HepG2 (cell line): Measurements from ENCODE around the gene NAA15. TPM values are rescaled to one million over a fixed set of nuclear protein-coding genes. Genes with fewer than 3 reads are reported as not detected.

ENCODE experiments used
- ATAC-seq: fragments of 200-7000 bp; cut with Tn5 transposase; 3 replicates; pipeline ENCODE4 v1.9.1; 2020; ENCODE audit warnings: mild to moderate bottlenecking, moderate library complexity
- BruUV-seq: library from RNA; stranded (reverse); fragments of 400-500 nt; replicated peaks from 2 replicates; lab custom pipeline; 2021; lab: Mats Ljungman, UMichigan
- CTCF ChIA-PET: fragments of 300-600 bp; formaldehyde crosslinking; extraction: SDS; loops from one replicate; lab custom pipeline; 2021; ENCODE audit warnings: low total read pairs, inconsistent platforms, low intra/inter-chr PET ratio; lab: Yijun Ruan, JAX
- POLR2A ChIA-PET: fragments of 350-600 bp; sonication (Branson Sonifier 250); formaldehyde crosslinking; loops from one replicate; lab custom pipeline; 2020; ENCODE audit warnings: antibody characterized with exemption, inconsistent platforms; lab: Yijun Ruan, JAX
- DNase-seq: peaks from one replicate; pipeline ENCODE4 v3.0.0-alpha.2; 2015; ENCODE audit warnings: low spot score
- FAIRE-seq: peaks from 3 replicates; lab custom pipeline; 2011; peaks lifted over from hg19 to GRCh38; lab: Jason Lieb, UNC
- H2AFZ ChIP-seq: one replicate; pipeline ENCODE4 v1.6.1; 2011; ENCODE audit warnings: low read length, inconsistent platforms
- H3K27ac ChIP-seq: fragments of 300-600 bp; 3 replicates; pipeline ENCODE4 v1.8.0; 2011; ENCODE audit warnings: mixed run types, mild to moderate bottlenecking, mixed read lengths, low read length, inconsistent platforms; ENCODE audit not compliant: insufficient read depth; ENCODE audit errors: extremely low read length
- H3K27me3 ChIP-seq, 2 experiments: fragments of 200-600 bp in 1 of 2; 2 replicates in 1 of 2; 3 replicates in 1 of 2; pipeline versions ENCODE4 v1.6.0 to v1.8.0; 2011; ENCODE audit warnings: low read length in 2 of 2, mild to moderate bottlenecking in 2 of 2, moderate library complexity in 2 of 2, inconsistent platforms in 1 of 2; ENCODE audit not compliant: insufficient read depth in 2 of 2, control insufficient read depth in 1 of 2
- H3K36me3 ChIP-seq, 2 experiments: fragments of 200-600 bp in 1 of 2; replicated peaks in 1 of 2; 2 replicates in 1 of 2; 3 replicates in 1 of 2; pipeline versions ENCODE4 v1.5.1 to v1.8.0; 2011; ENCODE audit warnings: low read length in 2 of 2, inconsistent platforms in 1 of 2; ENCODE audit not compliant: insufficient read depth in 2 of 2, control insufficient read depth in 1 of 2
- H3K4me1 ChIP-seq: 2 replicates; pipeline ENCODE4 v1.5.1; 2012; ENCODE audit warnings: low read length, inconsistent platforms; ENCODE audit not compliant: insufficient read depth
- H3K4me2 ChIP-seq: 2 replicates; pipeline ENCODE4 v1.6.0; 2011; ENCODE audit warnings: low read depth, low read length, inconsistent platforms
- H3K4me3 ChIP-seq, 3 experiments: fragments of 200-600 bp in 1 of 3; sonication (generic), shearing (Covaris generic) in 1 of 3; replicated peaks in 1 of 3; 2 replicates each; pipeline ENCODE4 v1.5.1; 2011 to 2016; ENCODE audit warnings: low read length in 3 of 3, inconsistent platforms in 2 of 3, low read depth in 2 of 3, mild to moderate bottlenecking in 2 of 3, control low read depth in 1 of 3, mixed read lengths in 1 of 3; ENCODE audit not compliant: insufficient read depth in 1 of 3
- H3K79me2 ChIP-seq: one replicate; pipeline ENCODE4 v1.6.1; 2011; ENCODE audit warnings: low read length, inconsistent platforms; ENCODE audit not compliant: insufficient read depth
- H3K9ac ChIP-seq: 2 replicates; pipeline ENCODE4 v1.6.0; 2011; ENCODE audit warnings: mild to moderate bottlenecking, low read depth, low read length, inconsistent platforms; ENCODE audit not compliant: insufficient read depth
- H3K9me3 ChIP-seq: 2 replicates; pipeline ENCODE4 v1.5.1; 2012; ENCODE audit warnings: mild to moderate bottlenecking, low read length
- H4K20me1 ChIP-seq: 2 replicates; pipeline ENCODE4 v1.6.0; 2011; ENCODE audit warnings: inconsistent platforms, mild to moderate bottlenecking, low read length, moderate library complexity; ENCODE audit not compliant: insufficient read depth
- ATRX ChIP-seq: sonication (generic); formaldehyde crosslinking; IDR thresholded peaks from 2 replicates; pipeline ENCODE4 v1.4.0; 2020; ENCODE audit warnings: missing genetic modification reagents, borderline replicate concordance
- NCOR1 ChIP-seq: fragments of 200-600 bp; sonication (generic); IDR thresholded peaks from 2 replicates; pipeline ENCODE4 v1.7.0; 2017; ENCODE audit warnings: antibody characterized with exemption, low read length, borderline replicate concordance
- SRF ChIP-seq: IDR thresholded peaks from 2 replicates; pipeline ENCODE4 v1.6.1; 2011; ENCODE audit warnings: mild to moderate bottlenecking, low read depth, low read length, moderate library complexity
- ZNF20 ChIP-seq: sonication (generic); formaldehyde crosslinking; IDR thresholded peaks from 2 replicates; pipeline ENCODE4 v1.4.0; 2020; ENCODE audit warnings: mild to moderate bottlenecking, moderate library complexity, missing genetic modification reagents
- ZNF451 ChIP-seq: sonication (generic); formaldehyde crosslinking; IDR thresholded peaks from 2 replicates; pipeline ENCODE4 v1.5.0; 2020; ENCODE audit warnings: mild to moderate bottlenecking, missing genetic modification reagents
- ZNF460 ChIP-seq: sonication (generic); formaldehyde crosslinking; IDR thresholded peaks from 2 replicates; pipeline ENCODE4 v1.5.1; 2020; ENCODE audit warnings: missing genetic modification reagents, mild to moderate bottlenecking, borderline replicate concordance
- ZNF614 ChIP-seq: IDR thresholded peaks from 2 replicates; pipeline ENCODE4 v1.6.1; 2018; ENCODE audit warnings: missing biosample characterization, missing genetic modification reagents, inconsistent platforms, borderline replicate concordance
- WGBS: methylation state at CpG from one replicate; pipeline ENCODE4 v1.1.6; 2017; ENCODE audit warnings: low lambda C conversion rate; 5-methylcytosine and 5-hydroxymethylcytosine counted together
- in situ Hi-C: cut with HindIII; loops from 2 replicates; pipeline ENCODE4 v1.10.0; 2017; ENCODE audit warnings: low pct_unique_long_range_greater_than_20kb; ENCODE audit not compliant: extremely low pct_ligation_motif_present
- intact Hi-C: fragments of 100-400 bp; cut with micrococcal nuclease; formaldehyde crosslinking; loops from one replicate; pipeline ENCODE4 v1.10.0; 2022; ENCODE audit not compliant: unreplicated experiment
- polyA plus RNA-seq, 8 experiments: library from polyadenylated mRNA; depleted of rRNA in 3 of 8; stranded (reverse) in 7 of 8; unstranded in 1 of 8; fragments of >200 nt; fragmentation: Illumina TruSeq in 4 of 8; extraction: Trizol in 4 of 8; gene quantifications; 2 replicates each; pipeline versions ENCODE4 v1.2.1 to v1.2.3, GENCODE V29; 2011 to 2016; ENCODE audit warnings: low read depth in 4 of 8, missing spikeins in 1 of 8, mixed read lengths in 1 of 8; ENCODE audit not compliant: insufficient read depth in 1 of 8
- total RNA-seq, 5 experiments: library from RNA; depleted of rRNA; stranded (reverse); fragments of >200 nt; fragmentation: Illumina TruSeq; extraction: Trizol; gene quantifications; 2 replicates each; pipeline ENCODE4 v1.2.3, GENCODE V29; 2016; ENCODE audit warnings: low read depth in 1 of 5
- TF ChIP-seq, protein P1 (sequence below): sonication (generic); formaldehyde crosslinking; IDR thresholded peaks from 2 replicates; pipeline ENCODE4 v1.8.1; 2023; ENCODE audit warnings: missing genetic modification reagents, inconsistent platforms, borderline replicate concordance
- TF ChIP-seq, protein P2 (sequence below): sonication (generic); formaldehyde crosslinking; IDR thresholded peaks from 2 replicates; pipeline ENCODE4 v1.4.0; 2020; ENCODE audit warnings: missing genetic modification reagents
- TF ChIP-seq, protein P3 (sequence below): sonication (generic); formaldehyde crosslinking; conservative IDR thresholded peaks from 2 replicates; pipeline ENCODE4 v1.8.1; 2023; ENCODE audit warnings: missing genetic modification reagents
- TF ChIP-seq, protein P4 (sequence below): sonication (generic); formaldehyde crosslinking; conservative IDR thresholded peaks from 2 replicates; pipeline ENCODE4 v1.4.0; 2020; ENCODE audit warnings: mild to moderate bottlenecking, missing genetic modification reagents, moderate library complexity
- TF ChIP-seq, protein P5 (sequence below): sonication (generic); formaldehyde crosslinking; IDR thresholded peaks from 2 replicates; pipeline ENCODE4 v1.4.0; 2020; ENCODE audit warnings: mild to moderate bottlenecking, missing genetic modification reagents

The NAA15 gene
- total and polyA plus RNA-seq, 2 of the 13 experiments (the other 11 are each of a cell fraction or from before 2014, with no cell fraction given): 6.2 to 50.2 TPM

DNA sequence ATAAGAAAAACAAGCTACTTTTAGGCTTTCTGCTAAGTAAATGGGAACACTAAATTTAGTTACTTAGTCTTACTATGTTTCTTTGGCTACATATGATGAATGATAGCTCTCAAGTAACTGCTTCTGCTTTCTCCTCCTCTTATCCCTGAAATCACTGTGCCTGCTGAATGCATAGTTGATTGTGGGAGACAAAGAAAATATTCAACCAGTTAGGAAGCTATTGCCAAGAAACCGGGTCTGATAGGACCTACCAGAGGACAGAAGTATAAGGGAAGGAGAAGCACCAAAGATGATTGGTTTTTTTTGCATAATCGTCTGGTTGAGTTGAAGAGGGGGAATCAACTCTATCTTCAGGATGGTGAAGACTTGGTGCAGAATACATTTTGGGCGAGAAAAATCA, 29.0 kb downstream of the NAA15 start:
- CTCF ChIA-PET: no interaction called here
- H3K36me3 ChIP-seq: peaks cover 7 to 16% of the 10 kb centered on the region in 2 experiments
- H3K4me2 ChIP-seq: no peak overlapping the region
- no peaks in the 10 kb centered on the region for H3K9me3 ChIP-seq
- H3K9ac ChIP-seq: no peak overlapping the region
- in situ Hi-C loops (no loop called here), intact Hi-C loops (no loop called here)
- H3K79me2 ChIP-seq: peaks cover 72% of the 10 kb centered on the region
- BruUV-seq: no TSS peak
- no peak overlapping the region for H3K4me3 ChIP-seq
- no peak overlapping the region for H3K27ac ChIP-seq
- FAIRE-seq: no peak
- WGBS: 98% methylated on average over 3 of the region's 3 CpGs
- no peaks in the 10 kb centered on the region for H3K27me3 ChIP-seq
- 0 out of 2 replicates have a peak, but pooled peaks cover 3% of the 10 kb centered on the region for H4K20me1 ChIP-seq
- POLR2A ChIA-PET: no interaction called here
- H2AFZ ChIP-seq: no peak overlapping the region
- 0 out of 2 replicates have a peak, but pooled peaks cover 7% of the 10 kb centered on the region for H3K4me1 ChIP-seq
- ATAC-seq: no peak
- no peak for DNase-seq
- TF ChIP-seq ZNF614: no peak
- no peak for TF ChIP-seq ZNF20
- TF ChIP-seq, protein P1, sequence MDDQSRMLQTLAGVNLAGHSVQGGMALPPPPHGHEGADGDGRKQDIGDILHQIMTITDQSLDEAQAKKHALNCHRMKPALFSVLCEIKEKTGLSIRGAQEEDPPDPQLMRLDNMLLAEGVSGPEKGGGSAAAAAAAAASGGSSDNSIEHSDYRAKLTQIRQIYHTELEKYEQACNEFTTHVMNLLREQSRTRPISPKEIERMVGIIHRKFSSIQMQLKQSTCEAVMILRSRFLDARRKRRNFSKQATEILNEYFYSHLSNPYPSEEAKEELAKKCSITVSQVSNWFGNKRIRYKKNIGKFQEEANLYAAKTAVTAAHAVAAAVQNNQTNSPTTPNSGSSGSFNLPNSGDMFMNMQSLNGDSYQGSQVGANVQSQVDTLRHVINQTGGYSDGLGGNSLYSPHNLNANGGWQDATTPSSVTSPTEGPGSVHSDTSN: no peak
- TF ChIP-seq ZNF451 (CRISPR knock-in tag): no peak
- no peak for TF ChIP-seq ATRX (CRISPR knock-in tag)
- TF ChIP-seq, protein P2, sequence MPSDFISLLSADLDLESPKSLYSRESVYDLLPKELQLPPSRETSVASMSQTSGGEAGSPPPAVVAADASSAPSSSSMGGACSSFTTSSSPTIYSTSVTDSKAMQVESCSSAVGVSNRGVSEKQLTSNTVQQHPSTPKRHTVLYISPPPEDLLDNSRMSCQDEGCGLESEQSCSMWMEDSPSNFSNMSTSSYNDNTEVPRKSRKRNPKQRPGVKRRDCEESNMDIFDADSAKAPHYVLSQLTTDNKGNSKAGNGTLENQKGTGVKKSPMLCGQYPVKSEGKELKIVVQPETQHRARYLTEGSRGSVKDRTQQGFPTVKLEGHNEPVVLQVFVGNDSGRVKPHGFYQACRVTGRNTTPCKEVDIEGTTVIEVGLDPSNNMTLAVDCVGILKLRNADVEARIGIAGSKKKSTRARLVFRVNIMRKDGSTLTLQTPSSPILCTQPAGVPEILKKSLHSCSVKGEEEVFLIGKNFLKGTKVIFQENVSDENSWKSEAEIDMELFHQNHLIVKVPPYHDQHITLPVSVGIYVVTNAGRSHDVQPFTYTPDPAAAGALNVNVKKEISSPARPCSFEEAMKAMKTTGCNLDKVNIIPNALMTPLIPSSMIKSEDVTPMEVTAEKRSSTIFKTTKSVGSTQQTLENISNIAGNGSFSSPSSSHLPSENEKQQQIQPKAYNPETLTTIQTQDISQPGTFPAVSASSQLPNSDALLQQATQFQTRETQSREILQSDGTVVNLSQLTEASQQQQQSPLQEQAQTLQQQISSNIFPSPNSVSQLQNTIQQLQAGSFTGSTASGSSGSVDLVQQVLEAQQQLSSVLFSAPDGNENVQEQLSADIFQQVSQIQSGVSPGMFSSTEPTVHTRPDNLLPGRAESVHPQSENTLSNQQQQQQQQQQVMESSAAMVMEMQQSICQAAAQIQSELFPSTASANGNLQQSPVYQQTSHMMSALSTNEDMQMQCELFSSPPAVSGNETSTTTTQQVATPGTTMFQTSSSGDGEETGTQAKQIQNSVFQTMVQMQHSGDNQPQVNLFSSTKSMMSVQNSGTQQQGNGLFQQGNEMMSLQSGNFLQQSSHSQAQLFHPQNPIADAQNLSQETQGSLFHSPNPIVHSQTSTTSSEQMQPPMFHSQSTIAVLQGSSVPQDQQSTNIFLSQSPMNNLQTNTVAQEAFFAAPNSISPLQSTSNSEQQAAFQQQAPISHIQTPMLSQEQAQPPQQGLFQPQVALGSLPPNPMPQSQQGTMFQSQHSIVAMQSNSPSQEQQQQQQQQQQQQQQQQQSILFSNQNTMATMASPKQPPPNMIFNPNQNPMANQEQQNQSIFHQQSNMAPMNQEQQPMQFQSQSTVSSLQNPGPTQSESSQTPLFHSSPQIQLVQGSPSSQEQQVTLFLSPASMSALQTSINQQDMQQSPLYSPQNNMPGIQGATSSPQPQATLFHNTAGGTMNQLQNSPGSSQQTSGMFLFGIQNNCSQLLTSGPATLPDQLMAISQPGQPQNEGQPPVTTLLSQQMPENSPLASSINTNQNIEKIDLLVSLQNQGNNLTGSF (CRISPR knock-in tag): no peak
- TF ChIP-seq, protein P3, sequence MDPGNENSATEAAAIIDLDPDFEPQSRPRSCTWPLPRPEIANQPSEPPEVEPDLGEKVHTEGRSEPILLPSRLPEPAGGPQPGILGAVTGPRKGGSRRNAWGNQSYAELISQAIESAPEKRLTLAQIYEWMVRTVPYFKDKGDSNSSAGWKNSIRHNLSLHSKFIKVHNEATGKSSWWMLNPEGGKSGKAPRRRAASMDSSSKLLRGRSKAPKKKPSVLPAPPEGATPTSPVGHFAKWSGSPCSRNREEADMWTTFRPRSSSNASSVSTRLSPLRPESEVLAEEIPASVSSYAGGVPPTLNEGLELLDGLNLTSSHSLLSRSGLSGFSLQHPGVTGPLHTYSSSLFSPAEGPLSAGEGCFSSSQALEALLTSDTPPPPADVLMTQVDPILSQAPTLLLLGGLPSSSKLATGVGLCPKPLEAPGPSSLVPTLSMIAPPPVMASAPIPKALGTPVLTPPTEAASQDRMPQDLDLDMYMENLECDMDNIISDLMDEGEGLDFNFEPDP (CRISPR knock-in tag): no peak
- TF ChIP-seq ZNF460 (CRISPR knock-in tag): no peak
- TF ChIP-seq NCOR1: no peak
- TF ChIP-seq, protein P4, sequence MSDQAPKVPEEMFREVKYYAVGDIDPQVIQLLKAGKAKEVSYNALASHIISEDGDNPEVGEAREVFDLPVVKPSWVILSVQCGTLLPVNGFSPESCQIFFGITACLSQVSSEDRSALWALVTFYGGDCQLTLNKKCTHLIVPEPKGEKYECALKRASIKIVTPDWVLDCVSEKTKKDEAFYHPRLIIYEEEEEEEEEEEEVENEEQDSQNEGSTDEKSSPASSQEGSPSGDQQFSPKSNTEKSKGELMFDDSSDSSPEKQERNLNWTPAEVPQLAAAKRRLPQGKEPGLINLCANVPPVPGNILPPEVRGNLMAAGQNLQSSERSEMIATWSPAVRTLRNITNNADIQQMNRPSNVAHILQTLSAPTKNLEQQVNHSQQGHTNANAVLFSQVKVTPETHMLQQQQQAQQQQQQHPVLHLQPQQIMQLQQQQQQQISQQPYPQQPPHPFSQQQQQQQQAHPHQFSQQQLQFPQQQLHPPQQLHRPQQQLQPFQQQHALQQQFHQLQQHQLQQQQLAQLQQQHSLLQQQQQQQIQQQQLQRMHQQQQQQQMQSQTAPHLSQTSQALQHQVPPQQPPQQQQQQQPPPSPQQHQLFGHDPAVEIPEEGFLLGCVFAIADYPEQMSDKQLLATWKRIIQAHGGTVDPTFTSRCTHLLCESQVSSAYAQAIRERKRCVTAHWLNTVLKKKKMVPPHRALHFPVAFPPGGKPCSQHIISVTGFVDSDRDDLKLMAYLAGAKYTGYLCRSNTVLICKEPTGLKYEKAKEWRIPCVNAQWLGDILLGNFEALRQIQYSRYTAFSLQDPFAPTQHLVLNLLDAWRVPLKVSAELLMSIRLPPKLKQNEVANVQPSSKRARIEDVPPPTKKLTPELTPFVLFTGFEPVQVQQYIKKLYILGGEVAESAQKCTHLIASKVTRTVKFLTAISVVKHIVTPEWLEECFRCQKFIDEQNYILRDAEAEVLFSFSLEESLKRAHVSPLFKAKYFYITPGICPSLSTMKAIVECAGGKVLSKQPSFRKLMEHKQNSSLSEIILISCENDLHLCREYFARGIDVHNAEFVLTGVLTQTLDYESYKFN: no peak
- TF ChIP-seq, protein P5, sequence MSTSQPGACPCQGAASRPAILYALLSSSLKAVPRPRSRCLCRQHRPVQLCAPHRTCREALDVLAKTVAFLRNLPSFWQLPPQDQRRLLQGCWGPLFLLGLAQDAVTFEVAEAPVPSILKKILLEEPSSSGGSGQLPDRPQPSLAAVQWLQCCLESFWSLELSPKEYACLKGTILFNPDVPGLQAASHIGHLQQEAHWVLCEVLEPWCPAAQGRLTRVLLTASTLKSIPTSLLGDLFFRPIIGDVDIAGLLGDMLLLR (CRISPR knock-in tag): no peak
- no peak for TF ChIP-seq SRF
